Measurements from ENCODE around the gene NDUFA11.
A peak's percentile ranks its signal among the peaks of the same experiment; 100 is the strongest.

Gene NDUFA11
- 16.1 to 20.5 reads per million in 2 experiments for total RNA-seq

- DNase-seq (ENCODE audit: low read depth), result peak; percentile 96
These were observed at the start of gene NDUFA11 for GRCh38 chr19:5903624-5904351. NDUFA11 (minus strand) TSS chr19:5903790; CDS start chr19:5903708, 82 bp downstream.

- DNase-seq (ENCODE audit: low read depth), result no peak
These were observed 49.5 kb upstream of the NDUFA11 start for GRCh38 chr19:5953030-5953589.

- DNase-seq (ENCODE audit: low read depth), result no peak
These were observed 48.8 kb upstream of the NDUFA11 start for GRCh38 chr19:5952193-5953029.

GRCh38 chr19:5951338-5951861, 47.8 kb upstream of the NDUFA11 start:
- no peak for DNase-seq (ENCODE audit: low read depth)

- DNase-seq (ENCODE audit: low read depth), result no peak
These were observed 47.2 kb upstream of the NDUFA11 start for GRCh38 chr19:5950741-5951140.

- peak; percentile 19 for DNase-seq (ENCODE audit: low read depth)
These were observed 46.3 kb upstream of the NDUFA11 start for GRCh38 chr19:5949792-5950305.

GRCh38 chr19:5948752-5949564, 45.4 kb upstream of the NDUFA11 start:
- DNase-seq (ENCODE audit: low read depth), result no peak

- no peak for DNase-seq (ENCODE audit: low read depth)
These were observed 43.8 kb upstream of the NDUFA11 start for GRCh38 chr19:5947435-5947834.

GRCh38 chr19:5943623-5944022, 40.0 kb upstream of the NDUFA11 start:
- no peak for DNase-seq (ENCODE audit: low read depth)

- DNase-seq (ENCODE audit: low read depth), result no peak
These were observed 39.5 kb upstream of the NDUFA11 start for GRCh38 chr19:5943045-5943444.

GRCh38 chr19:5941673-5942072, 38.1 kb upstream of the NDUFA11 start:
- no peak for DNase-seq (ENCODE audit: low read depth)

GRCh38 chr19:5940260-5941208, 36.9 kb upstream of the NDUFA11 start:
- no peak for DNase-seq (ENCODE audit: low read depth)

- no peak for DNase-seq (ENCODE audit: low read depth)
These were observed 34.0 kb upstream of the NDUFA11 start for GRCh38 chr19:5937550-5937949.

- no peak for DNase-seq (ENCODE audit: low read depth)
These were observed 32.7 kb upstream of the NDUFA11 start for GRCh38 chr19:5936292-5936592.

GRCh38 chr19:5935473-5936291, 32.1 kb upstream of the NDUFA11 start:
- no peak for DNase-seq (ENCODE audit: low read depth)

GRCh38 chr19:5934774-5935472, 31.3 kb upstream of the NDUFA11 start:
- DNase-seq (ENCODE audit: low read depth), result no peak

GRCh38 chr19:5934069-5934401, 30.4 kb upstream of the NDUFA11 start:
- no peak for DNase-seq (ENCODE audit: low read depth)

GRCh38 chr19:5933391-5934068, 29.9 kb upstream of the NDUFA11 start:
- no peak for DNase-seq (ENCODE audit: low read depth)
